ENCODE data around the gene SSH2. TPM values are rescaled to one million over a fixed set of nuclear protein-coding genes. Genes with fewer than 3 reads are reported as not detected.
"Not testable (repeated sequence)": the region's sequence is repeated elsewhere in the genome, so short reads cannot be mapped to it uniquely, and the experiment has no call there.

Gene SSH2
- total RNA-seq, 1 donor from 2014 or later = 37.6 TPM

- intact Hi-C loops (cut with DNase I) = no loop called here
- H3K4me3 ChIP-seq = no peak overlapping the region
- H3K9me3 ChIP-seq = no peaks in the 10 kb centered on the region
- DNase-seq (ENCODE audit: extremely low spot score in 2 of 2) = no peak
- H3K27ac ChIP-seq = no peak overlapping the region
- no peak for TF ChIP-seq POLR2AphosphoS5 (IDR thresholded peaks at IDR 0.05; ENCODE audit: insufficient read depth in 1 of 2, low read depth in 1 of 2)
- TF ChIP-seq POLR2A (IDR thresholded peaks at IDR 0.05) = no peak
- H3K4me1 ChIP-seq = no peaks in the 10 kb centered on the region
- no peaks in the 10 kb centered on the region for H3K36me3 ChIP-seq
- no peaks in the 10 kb centered on the region for H3K27me3 ChIP-seq
These were observed 32.6 kb upstream of the SSH2 start for GRCh38 chr17:29962656-29963055.

GRCh38 chr17:29959658-29960337, 29.8 kb upstream of the SSH2 start:
- Histone ChIP-seq H3K27me3 (no peaks in the 10 kb centered on the region), H3K4me1 (no peaks in the 10 kb centered on the region), H3K4me3 (no peak overlapping the region), H3K36me3 (no peaks in the 10 kb centered on the region), H3K9me3 (no peaks in the 10 kb centered on the region), H3K27ac (no peak overlapping the region)
- intact Hi-C loops (cut with DNase I) = no loop called here
- TF ChIP-seq CTCF (IDR thresholded peaks at IDR 0.05) (no peak), POLR2AphosphoS5 (IDR thresholded peaks at IDR 0.05; ENCODE audit: insufficient read depth in 1 of 2, low read depth in 1 of 2) (no peak), POLR2A (IDR thresholded peaks at IDR 0.05) (no peak)
- no peak for DNase-seq (ENCODE audit: extremely low spot score in 2 of 2)

- TF ChIP-seq POLR2A (IDR thresholded peaks at IDR 0.05) = no peak
- TF ChIP-seq POLR2AphosphoS5 (IDR thresholded peaks at IDR 0.05; ENCODE audit: insufficient read depth in 1 of 2, low read depth in 1 of 2) = no peak
- no peak for TF ChIP-seq CTCF (IDR thresholded peaks at IDR 0.05)
- H3K27ac ChIP-seq = no peak overlapping the region
- H3K4me1 ChIP-seq = no peaks in the 10 kb centered on the region
- intact Hi-C loops (cut with DNase I) = no loop called here
- no peaks in the 10 kb centered on the region for H3K9me3 ChIP-seq
- DNase-seq (ENCODE audit: extremely low spot score in 2 of 2) = no peak
- no peak overlapping the region for H3K4me3 ChIP-seq
- H3K36me3 ChIP-seq = no peaks in the 10 kb centered on the region
- H3K27me3 ChIP-seq = no peaks in the 10 kb centered on the region
These were observed 29.1 kb upstream of the SSH2 start for GRCh38 chr17:29958947-29959657.

GRCh38 chr17:29957488-29957887, 27.5 kb upstream of the SSH2 start:
- DNase-seq (ENCODE audit: extremely low spot score in 2 of 2); H3K27ac ChIP-seq; H3K9me3 ChIP-seq; H3K36me3 ChIP-seq; H3K4me3 ChIP-seq; intact Hi-C loops (cut with DNase I); H3K4me1 ChIP-seq; H3K27me3 ChIP-seq: not testable (repeated sequence)

- Histone ChIP-seq H3K9me3 (no peaks in the 10 kb centered on the region), H3K27ac (no peak overlapping the region), H3K27me3 (no peaks in the 10 kb centered on the region), H3K36me3 (no peaks in the 10 kb centered on the region), H3K4me3 (no peak overlapping the region), H3K4me1 (no peaks in the 10 kb centered on the region)
- intact Hi-C loops (cut with DNase I) = no loop called here
- DNase-seq (ENCODE audit: extremely low spot score in 2 of 2) = no peak
- TF ChIP-seq POLR2AphosphoS5 (IDR thresholded peaks at IDR 0.05; ENCODE audit: insufficient read depth in 1 of 2, low read depth in 1 of 2) = no peak
- no peak for TF ChIP-seq POLR2A (IDR thresholded peaks at IDR 0.05)
- TF ChIP-seq CTCF (IDR thresholded peaks at IDR 0.05) = no peak
These were observed 26.2 kb upstream of the SSH2 start for GRCh38 chr17:29956225-29956624.

GRCh38 chr17:29954405-29954804, 24.4 kb upstream of the SSH2 start:
- H3K4me3 ChIP-seq = no peak overlapping the region
- no peak overlapping the region for H3K27ac ChIP-seq
- H3K36me3 ChIP-seq = no peaks in the 10 kb centered on the region
- H3K9me3 ChIP-seq = no peaks in the 10 kb centered on the region
- no peaks in the 10 kb centered on the region for H3K27me3 ChIP-seq
- no peaks in the 10 kb centered on the region for H3K4me1 ChIP-seq
- intact Hi-C loops (cut with DNase I) = no loop called here
- TF ChIP-seq CTCF (IDR thresholded peaks at IDR 0.05) = no peak
- TF ChIP-seq POLR2AphosphoS5 (IDR thresholded peaks at IDR 0.05; ENCODE audit: insufficient read depth in 1 of 2, low read depth in 1 of 2) = no peak
- no peak for TF ChIP-seq POLR2A (IDR thresholded peaks at IDR 0.05)
- DNase-seq (ENCODE audit: extremely low spot score in 2 of 2) = no peak
